Karpas-422 (cell line): Measurements from ENCODE around the gene RAMAC. TPM values are rescaled to one million over a fixed set of nuclear protein-coding genes. Genes with fewer than 3 reads are reported as not detected.

Source experiments
- DNase-seq: peaks from one replicate; pipeline ENCODE4 v3.0.0-alpha.2; 2015
- H2AFZ ChIP-seq: fragments of 200-600 bp; sonication (generic); 2 replicates; pipeline ENCODE4 v1.6.1; 2014; ENCODE audit warnings: antibody characterized with exemption, low read length, mixed read lengths
- H3K27ac ChIP-seq: fragments of 200-600 bp; sonication (generic); 2 replicates; pipeline ENCODE4 v1.5.1; 2014; ENCODE audit warnings: mild to moderate bottlenecking, low read length, moderate library complexity
- H3K27me3 ChIP-seq: fragments of 200-600 bp; sonication (generic); 2 replicates; pipeline ENCODE4 v1.6.1; 2014; ENCODE audit warnings: low read length, mixed read lengths
- H3K36me3 ChIP-seq: fragments of 200-600 bp; sonication (generic); 2 replicates; pipeline ENCODE4 v1.6.1; 2014; ENCODE audit warnings: low read length, mixed read lengths; ENCODE audit not compliant: insufficient read depth
- H3K4me1 ChIP-seq: fragments of 200-600 bp; sonication (generic); 2 replicates; pipeline ENCODE4 v1.6.1; 2014; ENCODE audit warnings: mild to moderate bottlenecking, low read length, mixed read lengths
- H3K4me2 ChIP-seq: fragments of 200-600 bp; sonication (generic); 2 replicates; pipeline ENCODE4 v1.6.1; 2014; ENCODE audit warnings: low read length, low read depth, mild to moderate bottlenecking; ENCODE audit not compliant: poor library complexity, severe bottlenecking
- H3K4me3 ChIP-seq: fragments of 200-600 bp; sonication (generic); 2 replicates; pipeline ENCODE4 v1.5.1; 2014; ENCODE audit warnings: mild to moderate bottlenecking, antibody characterized with exemption, low read length, mixed read lengths
- H3K79me2 ChIP-seq: fragments of 200-600 bp; sonication (generic); 2 replicates; pipeline ENCODE4 v1.6.1; 2014; ENCODE audit warnings: mild to moderate bottlenecking, low read length, mixed read lengths
- H3K9ac ChIP-seq: fragments of 200-600 bp; sonication (generic); 2 replicates; pipeline ENCODE4 v1.6.0; 2014; ENCODE audit warnings: low read length
- H3K9me2 ChIP-seq: fragments of 200-600 bp; sonication (generic), shearing (Covaris generic); replicated peaks from 2 replicates; pipeline ENCODE4 v1.6.0; 2014; ENCODE audit warnings: mild to moderate bottlenecking, low read length, moderate library complexity; ENCODE audit not compliant: insufficient read depth
- H3K9me3 ChIP-seq: fragments of 300-700, 200-600 bp; sonication (generic); 2 replicates; pipeline ENCODE4 v1.6.1; 2014; ENCODE audit warnings: low read length, mixed read lengths
- H4K20me1 ChIP-seq: fragments of 200-600 bp; sonication (generic); 2 replicates; pipeline ENCODE4 v1.6.1; 2014; ENCODE audit warnings: mild to moderate bottlenecking, antibody characterized with exemption, low read length, low read depth; ENCODE audit not compliant: insufficient read depth
- total RNA-seq: library from RNA; depleted of rRNA; stranded (reverse); fragments of >200 nt; shearing (Covaris generic); gene quantifications from 2 replicates; pipeline ENCODE4 v1.2.3, GENCODE V29; 2014; ENCODE audit warnings: low replicate concordance; rRNA removed

The RAMAC gene
- total RNA-seq, 1 experiment from 2014 or later: 37.5 TPM

GRCh38 chr15:83036253-83036652 is 50.2 kb downstream of the RAMAC start:
- Histone ChIP-seq H4K20me1 (peaks cover 18% of the 10 kb centered on the region), H3K79me2 (peaks cover 99% of the 10 kb centered on the region), H3K9ac (no peak overlapping the region), H3K27me3 (no peaks in the 10 kb centered on the region), H3K4me3 (no peak overlapping the region), H2AFZ (no peak overlapping the region), H3K36me3 (peaks cover 75% of the 10 kb centered on the region), H3K4me1 (no peaks in the 10 kb centered on the region), H3K9me2 (no peaks in the 10 kb centered on the region), H3K4me2 (no peak overlapping the region), H3K9me3 (peaks cover 5% of the 10 kb centered on the region; the same call in 1 of the 2 replicates), H3K27ac (no peak overlapping the region)
- DNase-seq: no peak

GRCh38 chr15:83039206-83039605 is 53.2 kb downstream of the RAMAC start:
- H2AFZ ChIP-seq: no peak overlapping the region
- no peak for DNase-seq
- H3K27ac ChIP-seq: no peak overlapping the region
- no peaks in the 10 kb centered on the region for H3K9me2 ChIP-seq
- H3K9me3 ChIP-seq: peaks cover 5% of the 10 kb centered on the region; the same call in 1 of the 2 replicates
- no peak overlapping the region for H3K4me2 ChIP-seq
- H4K20me1 ChIP-seq: peaks cover 21% of the 10 kb centered on the region
- H3K27me3 ChIP-seq: no peaks in the 10 kb centered on the region
- peaks cover 98% of the 10 kb centered on the region for H3K79me2 ChIP-seq
- H3K9ac ChIP-seq: no peak overlapping the region
- no peaks in the 10 kb centered on the region for H3K4me1 ChIP-seq
- peaks cover 84% of the 10 kb centered on the region for H3K36me3 ChIP-seq
- H3K4me3 ChIP-seq: no peak overlapping the region

Other genes starting within 250 kb of the RAMAC start
- gene FSD2, start 180.1 kb upstream of the RAMAC start, total RNA-seq: 0.67 TPM in 1 of 2 replicates, not detected in the other
- gene WHAMM, start 176.6 kb upstream of the RAMAC start, total RNA-seq: 7.2 and 8.3 TPM in 2 replicates
- 30.4 and 48.5 TPM in 2 replicates for gene HOMER2, start 33.5 kb upstream of the RAMAC start, total RNA-seq
- 30.4 and 43.9 TPM in 2 replicates for gene C15orf40, start 25.4 kb downstream of the RAMAC start, total RNA-seq
- gene BTBD1, start 81.0 kb downstream of the RAMAC start, total RNA-seq: 113 and 140 TPM in 2 replicates
- gene TM6SF1, start 121.4 kb downstream of the RAMAC start, total RNA-seq: not detected in 2 replicates
- gene HDGFL3, start 221.6 kb downstream of the RAMAC start, total RNA-seq: not detected in 2 replicates